ENCODE measurements around the gene ZNF804B.

DNA sequence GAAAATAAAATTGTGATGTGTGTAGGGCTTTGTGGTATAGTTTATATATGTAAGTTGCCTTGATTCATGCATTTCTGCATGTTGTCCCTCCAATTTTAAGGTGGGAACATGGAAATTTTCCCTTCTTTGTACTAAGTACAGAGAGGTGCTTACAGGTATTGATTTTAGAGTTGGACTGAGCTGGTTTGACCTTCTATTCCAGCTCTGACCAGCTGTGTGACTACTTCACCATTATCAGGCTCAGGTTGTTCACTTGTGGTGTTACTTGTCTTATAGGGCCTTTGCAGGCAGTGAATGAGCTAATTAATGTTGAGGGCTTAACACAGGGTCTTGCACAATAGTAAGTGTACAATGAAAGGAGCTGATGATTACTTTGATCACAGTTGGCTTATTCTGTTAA is 16.3 kb downstream of the ZNF804B start:
- TF ChIP-seq, protein P1, sequence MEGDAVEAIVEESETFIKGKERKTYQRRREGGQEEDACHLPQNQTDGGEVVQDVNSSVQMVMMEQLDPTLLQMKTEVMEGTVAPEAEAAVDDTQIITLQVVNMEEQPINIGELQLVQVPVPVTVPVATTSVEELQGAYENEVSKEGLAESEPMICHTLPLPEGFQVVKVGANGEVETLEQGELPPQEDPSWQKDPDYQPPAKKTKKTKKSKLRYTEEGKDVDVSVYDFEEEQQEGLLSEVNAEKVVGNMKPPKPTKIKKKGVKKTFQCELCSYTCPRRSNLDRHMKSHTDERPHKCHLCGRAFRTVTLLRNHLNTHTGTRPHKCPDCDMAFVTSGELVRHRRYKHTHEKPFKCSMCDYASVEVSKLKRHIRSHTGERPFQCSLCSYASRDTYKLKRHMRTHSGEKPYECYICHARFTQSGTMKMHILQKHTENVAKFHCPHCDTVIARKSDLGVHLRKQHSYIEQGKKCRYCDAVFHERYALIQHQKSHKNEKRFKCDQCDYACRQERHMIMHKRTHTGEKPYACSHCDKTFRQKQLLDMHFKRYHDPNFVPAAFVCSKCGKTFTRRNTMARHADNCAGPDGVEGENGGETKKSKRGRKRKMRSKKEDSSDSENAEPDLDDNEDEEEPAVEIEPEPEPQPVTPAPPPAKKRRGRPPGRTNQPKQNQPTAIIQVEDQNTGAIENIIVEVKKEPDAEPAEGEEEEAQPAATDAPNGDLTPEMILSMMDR (IDR thresholded peaks at IDR 0.05): no peak
- TF ChIP-seq POLR2A (IDR thresholded peaks at IDR 0.05): no peak

Data from right lobe of liver (tissue), 4 donors.